ENCODE results near the gene MAD1L1.
A peak's percentile ranks its signal among the peaks of the same experiment; 100 is the strongest.

MAD1L1 gene

GRCh38 chr7:1886361-1887064 is 346.2 kb downstream of the MAD1L1 start:
- no peak for TF ChIP-seq CTCF (IDR thresholded peaks at IDR 0.05; ENCODE audit: low read depth, low read length)
- H3K4me3 ChIP-seq (ENCODE audit: low read depth, low read length): no peak overlapping the region
- in situ Hi-C loops (cut with HindIII; ENCODE audit: low sequenced_read_pairs): no loop called here
- no peak for DNase-seq (ENCODE audit: low read depth, low spot score)

- no peak for TF ChIP-seq CTCF (IDR thresholded peaks at IDR 0.05; ENCODE audit: low read depth, low read length)
- in situ Hi-C loops (cut with HindIII; ENCODE audit: low sequenced_read_pairs): no loop called here
- no peak for DNase-seq (ENCODE audit: low read depth, low spot score)
- H3K4me3 ChIP-seq (ENCODE audit: low read depth, low read length): no peak overlapping the region
Observed at GRCh38 chr7:1885465-1886226, 347.1 kb downstream of the MAD1L1 start.

DNA sequence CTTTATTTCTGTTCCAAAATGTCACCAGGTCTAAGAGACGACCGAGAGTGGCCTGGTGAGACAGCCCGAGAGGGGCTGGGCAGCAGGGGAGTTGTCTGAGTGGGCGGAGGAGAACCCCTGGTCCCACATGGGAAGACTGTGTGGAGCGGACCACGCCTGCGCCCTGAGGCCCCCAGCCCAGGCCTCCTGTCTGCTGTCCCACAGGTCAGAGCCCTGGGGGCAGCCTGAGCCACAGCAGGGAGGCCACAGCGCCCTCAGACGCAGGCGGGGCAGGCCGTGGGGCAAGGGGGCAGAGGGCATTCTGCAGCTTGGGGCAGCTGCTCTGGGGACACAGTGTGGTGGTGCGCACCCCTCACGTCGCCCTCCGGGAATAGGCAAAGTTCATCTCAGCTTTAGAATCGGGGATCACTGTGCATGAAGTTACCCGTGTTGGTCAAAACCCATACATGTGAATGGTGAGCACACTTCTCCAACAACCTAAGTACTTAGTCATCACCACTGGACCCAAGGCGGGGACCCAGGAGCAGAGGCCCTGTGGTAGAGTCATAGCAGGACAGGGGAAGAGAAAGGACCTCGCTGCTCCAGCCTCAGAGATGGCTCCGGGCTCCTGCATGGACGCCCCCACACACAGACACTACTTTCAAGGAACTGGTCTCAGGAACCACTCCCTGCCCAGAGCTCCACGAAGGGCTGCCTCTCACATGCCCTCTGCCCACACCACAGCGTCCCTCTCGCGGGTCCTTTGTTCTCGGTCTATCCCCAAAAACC is 348.0 kb downstream of the MAD1L1 start:
- no peak for DNase-seq (ENCODE audit: low read depth, low spot score)
- TF ChIP-seq CTCF (IDR thresholded peaks at IDR 0.05; ENCODE audit: low read depth, low read length): no peak
- in situ Hi-C loops (cut with HindIII; ENCODE audit: low sequenced_read_pairs): no loop called here
- H3K4me3 ChIP-seq (ENCODE audit: low read depth, low read length): no peak overlapping the region

DNA sequence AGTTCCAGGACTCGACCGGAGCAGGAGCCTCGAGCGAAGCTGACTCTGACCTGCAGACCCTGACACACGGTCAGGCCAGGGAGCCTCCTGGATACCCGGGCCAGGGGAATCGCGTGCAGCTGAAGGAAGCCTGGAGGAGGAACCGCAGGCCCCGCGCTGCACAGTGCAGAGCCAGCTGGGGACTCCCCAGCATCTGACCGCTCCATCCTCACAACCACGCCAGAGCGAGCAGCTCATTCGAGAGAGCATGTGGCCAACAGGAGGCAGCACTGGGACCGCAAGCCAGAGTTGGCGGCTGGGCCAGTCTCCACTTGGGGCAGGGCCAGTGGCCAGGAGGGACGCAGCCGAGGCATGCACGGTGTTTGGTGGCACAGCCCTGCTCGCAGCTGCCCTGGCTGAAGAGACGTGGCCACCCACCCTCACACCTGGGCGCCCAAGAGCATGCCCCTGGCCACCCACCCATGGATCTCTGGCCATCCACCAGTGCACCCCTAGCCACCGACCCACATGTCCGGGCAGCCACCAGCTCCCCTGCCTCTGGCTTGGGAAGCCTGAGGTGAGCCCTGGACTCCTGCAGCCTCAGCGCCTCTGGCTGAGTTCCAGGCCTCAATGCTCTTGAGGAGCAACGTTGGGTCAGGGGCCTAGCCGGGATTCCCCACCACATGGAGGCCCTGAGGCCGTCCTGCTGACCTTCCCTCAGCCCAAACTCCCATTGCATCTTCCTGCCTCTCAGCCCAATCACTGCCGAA is 348.7 kb downstream of the MAD1L1 start:
- peak; percentile 8 for TF ChIP-seq CTCF (IDR thresholded peaks at IDR 0.05; ENCODE audit: low read depth, low read length)
- H3K4me3 ChIP-seq (ENCODE audit: low read depth, low read length): no peak overlapping the region
- no peak for DNase-seq (ENCODE audit: low read depth, low spot score)
- in situ Hi-C loops (cut with HindIII; ENCODE audit: low sequenced_read_pairs): no loop called here

DNA sequence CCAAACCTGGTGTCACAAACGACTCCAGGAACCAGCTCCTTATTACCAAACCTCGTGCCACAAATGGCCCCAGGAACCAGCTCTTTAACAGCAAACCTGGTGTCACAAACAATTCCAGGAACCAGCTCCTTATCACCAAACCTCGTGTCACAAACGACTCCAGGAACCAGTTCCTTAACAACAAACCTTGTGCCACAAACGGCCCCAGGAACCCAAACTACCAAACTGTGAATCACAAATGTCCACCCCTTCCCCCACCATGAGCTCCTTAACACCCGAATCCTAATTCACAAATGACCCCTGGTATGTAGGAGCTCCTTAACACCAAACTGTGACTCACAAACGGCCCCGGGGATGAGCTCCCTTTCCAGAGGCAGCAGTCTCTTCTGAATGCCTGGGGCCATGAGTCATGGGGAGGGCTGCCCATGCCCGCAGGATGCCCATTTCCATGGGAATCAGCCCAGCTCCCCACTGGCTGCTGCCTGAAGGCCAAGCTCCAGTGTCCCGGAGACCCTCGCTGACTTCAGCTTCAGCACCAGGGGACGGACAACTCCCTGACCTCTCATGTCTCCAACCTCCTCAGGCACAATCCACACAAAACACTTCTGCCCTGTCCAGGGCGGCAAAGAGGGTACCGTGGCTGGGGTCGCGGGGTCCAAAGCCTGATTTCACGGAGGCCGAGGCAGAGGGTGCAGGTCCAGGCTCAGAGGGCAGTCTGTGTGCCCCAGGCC is 349.5 kb downstream of the MAD1L1 start:
- no peak for TF ChIP-seq CTCF (IDR thresholded peaks at IDR 0.05; ENCODE audit: low read depth, low read length)
- in situ Hi-C loops (cut with HindIII; ENCODE audit: low sequenced_read_pairs): no loop called here
- peak; percentile 71 for DNase-seq (ENCODE audit: low read depth, low spot score)
- H3K4me3 ChIP-seq (ENCODE audit: low read depth, low read length): no peak overlapping the region
